GM18526 (cell line): ENCODE measurements around the gene OR6Y1.

Source experiments
- POLR2A ChIP-seq: IDR thresholded peaks from 3 replicates; pipeline ENCODE4 v1.6.1; 2011; ENCODE audit not compliant: insufficient read length; ENCODE audit errors: extremely low read depth

The OR6Y1 gene, protein sequence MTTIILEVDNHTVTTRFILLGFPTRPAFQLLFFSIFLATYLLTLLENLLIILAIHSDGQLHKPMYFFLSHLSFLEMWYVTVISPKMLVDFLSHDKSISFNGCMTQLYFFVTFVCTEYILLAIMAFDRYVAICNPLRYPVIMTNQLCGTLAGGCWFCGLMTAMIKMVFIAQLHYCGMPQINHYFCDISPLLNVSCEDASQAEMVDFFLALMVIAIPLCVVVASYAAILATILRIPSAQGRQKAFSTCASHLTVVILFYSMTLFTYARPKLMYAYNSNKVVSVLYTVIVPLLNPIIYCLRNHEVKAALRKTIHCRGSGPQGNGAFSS

DNA sequence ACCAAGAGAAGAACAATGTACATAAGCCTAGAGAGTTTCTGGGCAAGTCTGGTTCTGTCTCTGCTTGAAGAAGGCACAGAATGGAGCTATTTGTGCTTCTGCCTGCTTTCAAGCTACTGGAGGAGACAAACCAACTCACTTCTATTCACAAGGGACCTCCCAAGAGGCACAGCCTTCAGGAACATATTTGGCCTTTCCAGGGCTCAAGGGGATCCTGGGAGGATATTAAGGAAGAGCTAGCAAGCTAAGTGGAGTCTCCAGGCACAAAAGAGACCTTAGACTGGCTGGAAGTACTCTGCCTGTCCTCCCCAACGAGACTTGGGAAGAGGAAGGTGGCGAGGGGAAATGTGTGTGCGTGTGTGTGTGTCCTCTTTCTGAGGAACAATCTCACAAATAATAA lies at the start of gene OR6Y1:
Gene OR6Y1 (minus strand): TSS at position 54 of the 400 bp plus-strand sequence. CDS start 6,300 bp downstream, outside the sequence.
- no peak for TF ChIP-seq POLR2A

DNA sequence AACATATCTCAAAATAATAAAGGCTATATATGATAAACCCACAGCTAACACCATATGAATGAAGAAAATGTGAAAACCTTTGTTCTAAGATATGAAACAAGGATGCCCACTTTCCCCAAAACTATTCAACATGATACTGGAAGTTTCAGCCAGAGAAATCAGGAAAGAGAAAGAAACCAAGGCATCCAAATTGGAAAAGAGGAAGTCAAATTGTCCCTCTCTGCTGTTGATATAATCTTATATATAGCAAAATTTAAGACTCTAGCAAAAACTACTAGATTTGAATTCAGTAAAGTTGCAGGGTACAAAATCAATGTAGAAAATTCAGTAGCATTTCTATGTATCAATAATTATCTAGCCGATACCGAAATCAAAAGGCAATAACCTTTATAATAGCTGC lies 46.5 kb upstream of the OR6Y1 start:
- TF ChIP-seq POLR2A = no peak

DNA sequence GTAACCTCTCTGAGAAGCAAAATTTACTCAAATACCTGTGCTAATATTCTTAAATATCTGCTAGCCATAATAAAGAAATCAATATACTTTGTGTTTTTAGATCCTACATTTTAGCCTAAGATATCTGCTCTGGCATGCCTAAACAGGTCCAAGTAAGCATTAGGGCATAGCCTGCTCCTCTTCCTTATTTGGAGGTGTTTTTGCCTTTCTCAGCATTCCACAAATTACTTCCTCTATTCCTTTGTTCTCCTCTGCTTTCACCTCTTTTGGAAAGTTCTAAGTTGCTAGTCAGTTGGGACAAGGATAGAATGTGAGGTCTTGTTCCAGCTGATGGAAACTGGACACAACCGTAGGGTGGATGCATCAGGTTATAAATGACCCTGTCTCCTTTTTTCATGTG lies 32.7 kb upstream of the OR6Y1 start:
- no peak for TF ChIP-seq POLR2A

DNA sequence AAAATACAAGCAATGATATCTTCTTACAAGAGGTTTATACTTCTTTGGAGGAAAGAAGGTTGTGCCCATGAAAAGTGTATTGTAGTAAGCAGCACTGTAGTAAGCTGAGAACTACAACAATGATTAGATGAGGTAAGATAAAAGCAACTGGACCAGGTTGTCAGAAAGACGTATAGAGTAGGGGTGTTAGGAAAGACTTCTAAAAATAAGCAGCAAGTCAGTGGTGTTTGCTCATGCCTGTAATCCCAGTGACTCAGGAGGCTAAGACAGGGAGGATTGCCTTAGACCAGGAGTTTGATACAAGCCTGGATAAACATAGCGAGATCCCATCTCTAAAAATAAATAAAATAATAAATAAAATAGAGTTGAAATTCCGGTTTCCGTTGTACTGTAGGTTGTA lies 29.8 kb upstream of the OR6Y1 start:
- TF ChIP-seq POLR2A = no peak

DNA sequence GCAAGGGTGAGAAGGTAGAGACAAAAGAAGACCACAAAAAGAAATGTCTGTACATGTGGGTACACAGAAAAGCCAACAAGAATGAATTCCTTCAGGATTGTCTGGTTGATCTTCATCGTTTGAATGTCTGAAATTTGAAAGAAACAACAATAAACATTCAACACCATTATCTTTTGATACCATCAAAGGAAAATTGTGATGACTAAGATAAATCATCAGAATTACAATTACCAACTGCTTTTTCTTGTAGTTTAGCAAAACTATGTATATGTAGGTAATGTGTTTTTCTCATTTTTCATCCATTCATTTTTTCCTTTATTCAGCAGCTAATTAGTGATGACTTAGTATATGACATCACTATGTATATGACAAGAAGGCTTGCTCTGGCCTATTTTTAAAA lies 25.5 kb upstream of the OR6Y1 start, which contains the start of gene OR10X1:
Gene OR10X1 (minus strand): TSS at position 167 of the 400 bp plus-strand sequence. CDS start 0 bp downstream, at position 167.
- no peak for TF ChIP-seq POLR2A

DNA sequence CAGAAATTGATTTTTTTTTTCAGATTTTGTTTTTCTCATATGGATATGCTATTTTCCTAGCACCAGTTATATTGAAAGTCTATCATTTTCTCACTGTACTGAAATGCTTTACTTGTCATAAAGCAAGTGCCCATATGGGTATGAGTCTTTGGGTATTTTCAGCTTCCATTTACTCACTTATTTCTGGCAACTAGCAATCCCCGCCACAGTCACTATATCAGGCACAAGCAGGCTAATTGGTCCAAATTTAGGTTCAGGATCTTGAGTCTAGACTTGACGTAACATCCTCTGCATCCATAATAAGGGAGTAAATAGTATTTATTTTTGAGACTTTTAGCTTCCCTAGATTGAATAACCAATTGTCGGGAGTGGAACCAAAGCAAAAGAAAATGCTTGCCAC lies 23.4 kb upstream of the OR6Y1 start:
- no peak for TF ChIP-seq POLR2A

DNA sequence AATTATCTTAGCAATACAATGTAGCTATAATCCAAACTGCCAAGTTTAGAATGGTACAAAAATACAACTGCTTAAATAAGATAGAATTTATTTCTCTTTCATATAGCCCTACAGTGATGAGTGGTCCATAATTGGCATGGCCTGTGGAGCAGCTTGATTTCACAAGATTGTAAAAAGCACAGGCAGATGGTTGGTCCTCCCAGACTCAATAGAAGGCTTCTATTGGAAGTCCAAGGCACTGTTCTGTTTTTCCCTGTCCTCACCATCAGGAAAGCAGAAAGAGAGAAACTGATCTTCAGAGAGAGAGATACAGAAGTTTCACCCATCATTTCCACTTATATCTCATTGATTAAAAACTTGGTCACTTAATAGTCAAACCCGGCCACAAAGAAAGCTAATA lies 18.0 kb upstream of the OR6Y1 start:
- no peak for TF ChIP-seq POLR2A

DNA sequence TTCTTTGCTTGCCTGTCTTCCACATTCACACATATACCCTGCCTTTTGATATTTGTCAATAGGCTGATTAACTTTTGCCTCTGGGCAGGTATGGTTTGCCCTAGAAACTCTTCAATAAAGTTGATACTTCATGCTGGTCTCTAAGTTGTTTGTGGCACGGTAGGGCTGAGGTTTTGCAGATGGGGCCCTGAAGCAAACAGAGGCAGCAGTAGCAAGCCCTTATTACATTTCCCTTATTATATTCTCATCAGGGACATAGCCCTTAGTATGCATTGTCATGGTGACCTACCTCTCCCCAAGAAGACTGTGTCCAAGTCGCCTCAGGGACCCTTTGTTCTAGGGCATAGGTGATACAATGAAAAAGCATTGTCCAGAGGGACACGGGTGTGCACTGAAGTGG lies 16.3 kb upstream of the OR6Y1 start, which contains the start of gene OR6P1:
Gene OR6P1 (minus strand): TSS at position 101 of the 400 bp plus-strand sequence. CDS start 6,976 bp downstream, outside the sequence.
- no peak for TF ChIP-seq POLR2A

DNA sequence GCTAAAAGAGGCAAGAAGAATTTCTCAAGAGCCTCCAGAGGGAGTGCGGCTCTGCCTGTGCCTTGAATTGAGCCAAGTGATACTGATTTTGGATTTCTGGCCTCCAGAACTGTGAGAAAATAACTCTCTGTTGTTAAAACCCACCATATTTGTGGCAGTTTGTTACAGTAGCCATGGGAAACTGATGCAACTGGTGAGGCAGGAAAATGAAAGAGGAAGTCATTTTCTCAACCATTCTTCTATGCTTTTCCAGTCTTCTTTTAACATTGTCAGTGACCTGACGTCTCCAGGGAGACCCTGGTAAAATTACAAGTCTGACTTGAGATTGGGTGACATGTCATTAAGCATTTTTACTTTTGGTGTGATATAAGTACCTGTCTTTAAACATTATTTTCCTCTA lies 10.4 kb upstream of the OR6Y1 start:
- TF ChIP-seq POLR2A = no peak

DNA sequence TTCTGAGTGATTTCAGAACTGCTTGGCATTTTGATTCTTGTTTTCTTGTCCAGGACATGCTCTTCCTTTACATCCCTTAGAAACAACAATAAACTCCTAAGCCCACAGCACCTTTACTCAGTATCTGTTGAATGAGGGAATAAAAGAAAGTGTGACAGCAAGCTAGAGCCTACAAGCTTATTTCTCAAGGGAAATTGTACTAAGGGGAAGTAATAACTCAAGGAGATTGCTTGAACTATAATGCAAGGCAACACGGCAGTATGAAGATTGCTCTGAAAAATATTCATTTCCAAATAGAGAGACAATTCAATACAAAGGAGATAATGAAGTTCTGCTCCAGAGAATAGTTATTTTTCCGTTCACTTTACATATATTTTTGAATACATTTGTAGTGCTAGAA lies 9.6 kb upstream of the OR6Y1 start:
- no peak for TF ChIP-seq POLR2A

DNA sequence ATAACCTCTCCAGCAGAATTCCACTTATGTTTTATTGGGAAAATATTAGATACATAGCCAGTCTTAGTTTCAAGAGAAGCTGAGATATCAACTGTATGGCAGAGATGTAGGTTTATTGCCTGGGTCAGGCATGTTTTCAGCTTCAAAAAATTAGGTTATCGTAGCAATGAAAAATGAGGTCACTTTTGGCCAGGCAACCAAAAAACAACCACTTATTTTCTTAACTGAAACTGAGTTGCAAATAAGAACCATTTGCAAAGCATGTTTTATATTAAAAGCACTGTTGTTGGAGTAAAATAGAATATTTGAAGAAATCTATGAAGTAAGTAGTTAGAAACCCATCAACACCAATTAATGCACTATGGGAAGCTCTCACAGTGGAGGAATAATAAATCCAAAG lies 5.5 kb upstream of the OR6Y1 start:
- TF ChIP-seq POLR2A = no peak

DNA sequence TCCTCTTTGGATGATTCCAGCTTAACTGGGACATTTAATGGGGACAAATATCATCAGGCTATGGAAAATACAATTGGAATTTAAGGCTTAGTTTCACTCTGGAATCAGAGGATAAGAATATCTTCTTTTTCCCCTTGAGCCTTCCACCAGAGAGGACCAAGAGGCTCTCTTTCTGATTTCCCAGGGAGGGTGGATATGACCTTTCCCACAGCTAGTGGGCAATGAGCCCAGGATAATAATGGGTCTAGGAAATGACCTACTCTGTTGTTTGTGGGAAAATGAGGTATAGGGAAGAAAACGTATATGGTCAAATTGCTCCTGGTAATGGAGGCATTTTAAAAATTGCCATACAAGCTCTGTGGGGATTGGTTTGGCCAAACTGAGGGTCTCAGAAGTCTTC lies 1.9 kb downstream of the OR6Y1 start:
- TF ChIP-seq POLR2A = no peak

DNA sequence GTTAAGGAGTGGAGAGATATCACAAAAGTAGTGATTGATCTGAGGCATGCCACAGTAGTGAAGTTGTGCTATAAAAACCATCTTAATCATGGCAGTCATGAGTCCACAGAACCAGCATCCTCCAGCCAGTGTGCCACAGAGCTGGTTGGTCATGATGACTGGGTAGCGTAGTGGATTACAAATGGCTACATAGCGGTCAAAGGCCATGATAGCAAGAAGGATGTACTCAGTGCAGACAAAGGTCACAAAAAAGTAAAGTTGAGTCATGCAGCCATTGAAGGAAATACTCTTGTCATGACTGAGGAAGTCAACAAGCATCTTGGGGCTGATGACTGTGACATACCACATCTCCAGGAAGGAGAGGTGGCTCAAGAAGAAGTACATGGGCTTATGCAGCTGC lies 6.7 kb downstream of the OR6Y1 start:
- TF ChIP-seq POLR2A = no peak

DNA sequence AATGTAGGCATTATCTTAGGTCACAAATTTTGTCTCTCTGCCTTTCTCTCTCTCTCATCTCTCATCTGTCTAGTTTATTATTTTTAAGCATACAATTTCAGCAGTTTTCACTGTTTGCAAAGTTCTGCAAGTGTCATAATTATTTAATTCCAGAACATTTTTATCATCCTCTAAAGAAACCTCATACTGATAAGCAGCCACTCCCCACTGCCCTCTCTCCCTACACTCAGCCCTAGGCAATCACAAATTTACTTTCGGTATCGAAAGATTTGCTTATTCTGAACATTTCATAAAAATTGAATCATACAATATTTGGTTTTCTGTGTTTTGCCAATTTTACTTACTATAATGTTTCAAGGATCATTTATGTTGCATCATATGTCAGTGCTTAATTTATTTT lies 16.6 kb downstream of the OR6Y1 start:
- TF ChIP-seq POLR2A = no peak

DNA sequence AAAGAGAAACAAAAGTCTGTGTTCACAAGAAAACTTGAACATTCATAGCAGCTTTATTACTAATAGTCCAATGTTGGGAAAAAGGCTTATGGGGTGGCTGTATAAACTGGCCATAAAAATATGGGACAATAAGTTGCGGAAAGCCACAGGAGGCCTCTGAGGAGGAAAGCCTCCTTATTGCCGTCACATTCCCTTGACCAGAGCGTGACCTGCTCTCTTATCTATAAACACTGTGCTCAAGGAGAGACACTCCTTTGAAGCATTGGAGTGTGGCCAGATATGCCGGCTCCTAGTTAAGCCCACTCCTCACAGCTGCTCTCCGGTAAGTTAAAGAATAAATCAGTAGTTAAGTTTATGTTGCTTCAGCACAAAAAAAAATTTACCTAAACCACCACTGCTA lies 19.7 kb downstream of the OR6Y1 start:
- no peak for TF ChIP-seq POLR2A

DNA sequence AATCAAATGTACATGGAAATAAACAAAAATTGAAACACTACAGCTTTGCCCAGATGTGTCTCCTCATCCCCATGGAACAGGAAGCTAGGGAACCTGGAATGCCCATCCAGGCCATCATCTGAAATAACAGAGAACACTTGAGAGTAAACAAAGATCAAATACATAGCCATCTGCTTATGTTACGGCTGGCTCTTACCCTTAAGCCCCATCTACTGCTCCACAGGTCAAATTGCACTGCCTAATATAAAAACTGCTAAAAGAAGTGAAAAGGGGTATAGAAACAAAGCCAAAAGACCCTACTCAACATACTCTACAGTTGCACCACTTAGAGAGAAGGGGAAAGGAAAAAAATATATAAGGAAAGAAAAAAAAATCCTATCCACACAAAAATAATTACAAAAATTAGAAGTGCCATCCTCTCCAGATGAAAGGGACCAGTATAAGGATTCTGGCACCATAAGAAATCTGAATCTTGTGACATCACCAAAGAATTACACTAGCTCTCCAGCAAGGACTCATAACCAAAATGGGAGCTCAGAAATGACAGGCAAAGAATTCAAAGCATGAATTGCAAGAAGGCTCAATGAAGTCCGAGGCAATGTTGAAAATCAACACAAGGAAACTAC lies 26.9 kb downstream of the OR6Y1 start:
- TF ChIP-seq POLR2A = no peak

DNA sequence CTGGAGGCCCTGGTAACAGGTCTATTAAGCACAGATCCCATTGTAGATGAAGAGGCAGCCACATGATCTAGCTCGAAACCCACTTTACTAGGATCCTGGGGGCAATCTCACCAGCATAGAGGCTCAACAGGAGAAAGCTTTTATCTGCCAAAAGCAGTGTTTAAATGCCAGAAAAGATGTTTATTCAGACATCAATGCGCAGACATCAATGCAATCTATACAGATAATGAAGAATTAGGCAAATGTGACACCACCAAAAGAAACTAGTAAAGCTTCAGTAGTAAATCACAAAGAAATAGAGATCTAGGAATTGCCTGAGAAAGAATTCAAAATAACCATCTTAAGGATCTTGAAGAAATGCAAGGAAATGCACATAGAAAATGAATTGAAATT lies 32.5 kb downstream of the OR6Y1 start:
- TF ChIP-seq POLR2A = no peak
